ENCODE data around the gene BET1L.

BET1L gene

GRCh38 chr11:205221-206001 lies 1.8 kb downstream of the BET1L start:
- no peak for TF ChIP-seq CTCF (IDR thresholded peaks at IDR 0.05; ENCODE audit: borderline replicate concordance, insufficient read depth, low read depth, low read length)
- no peak overlapping the region for H3K4me3 ChIP-seq (ENCODE audit: low read depth, low read length)

- H3K4me3 ChIP-seq (ENCODE audit: low read depth, low read length): no peak overlapping the region
- no peak for TF ChIP-seq CTCF (IDR thresholded peaks at IDR 0.05; ENCODE audit: borderline replicate concordance, insufficient read depth, low read depth, low read length)
Observed at GRCh38 chr11:204587-205109, 2.6 kb downstream of the BET1L start.

- no peak overlapping the region for H3K4me3 ChIP-seq (ENCODE audit: low read depth, low read length)
- no peak for TF ChIP-seq CTCF (IDR thresholded peaks at IDR 0.05; ENCODE audit: borderline replicate concordance, insufficient read depth, low read depth, low read length)
Observed at GRCh38 chr11:203945-204586, 3.1 kb downstream of the BET1L start.

GRCh38 chr11:203056-203944 lies 3.9 kb downstream of the BET1L start:
- no peak for TF ChIP-seq CTCF (IDR thresholded peaks at IDR 0.05; ENCODE audit: borderline replicate concordance, insufficient read depth, low read depth, low read length)
- no peak overlapping the region for H3K4me3 ChIP-seq (ENCODE audit: low read depth, low read length)

GRCh38 chr11:202490-202889 lies 4.7 kb downstream of the BET1L start:
- TF ChIP-seq CTCF (IDR thresholded peaks at IDR 0.05; ENCODE audit: borderline replicate concordance, insufficient read depth, low read depth, low read length): no peak
- no peak overlapping the region for H3K4me3 ChIP-seq (ENCODE audit: low read depth, low read length)

GRCh38 chr11:201966-202365 lies 5.2 kb downstream of the BET1L start:
- no peak for TF ChIP-seq CTCF (IDR thresholded peaks at IDR 0.05; ENCODE audit: borderline replicate concordance, insufficient read depth, low read depth, low read length)

More at GRCh38 chr11:201966-202365, 5.2 kb downstream of the BET1L start:
- H3K4me3 ChIP-seq (ENCODE audit: low read depth, low read length): no peak overlapping the region

Data from GM12875 (cell line).